Neural cell (in vitro differentiated cells): ENCODE data around the gene RAPGEF2. TPM values are rescaled to one million over a fixed set of nuclear protein-coding genes. Genes with fewer than 3 reads are reported as not detected.

Experiments
- H2AFZ ChIP-seq: fragments of 200-600, 300-800 bp; sonication (generic), shearing (Covaris generic); 2 replicates; pipeline ENCODE4 v1.6.0; 2014; ENCODE audit warnings: low read depth, mild to moderate bottlenecking, antibody characterized with exemption, low read length, moderate library complexity
- H3F3A ChIP-seq: fragments of 200-600 bp; shearing (Covaris generic); 2 replicates; pipeline ENCODE4 v1.6.1; 2016; ENCODE audit warnings: mild to moderate bottlenecking, moderate library complexity, mixed read lengths, antibody characterized with exemption, low read length; ENCODE audit not compliant: insufficient read depth, poor library complexity, severe bottlenecking
- H3K27ac ChIP-seq: fragments of 200-600, 300-800 bp; sonication (generic), shearing (Covaris generic); 2 replicates; pipeline ENCODE4 v1.5.1; 2014; ENCODE audit warnings: mild to moderate bottlenecking, low read length, moderate library complexity
- H3K27me3 ChIP-seq: fragments of 300-800, 200-600 bp; sonication (generic), shearing (Covaris generic); 2 replicates; pipeline ENCODE4 v1.6.0; 2014; ENCODE audit warnings: mild to moderate bottlenecking, low read depth, low read length, moderate library complexity; ENCODE audit not compliant: insufficient read depth
- H3K36me3 ChIP-seq: fragments of 300-800, 200-600 bp; sonication (generic), shearing (Covaris generic); 2 replicates; pipeline ENCODE4 v1.5.1; 2014; ENCODE audit warnings: mild to moderate bottlenecking, antibody characterized with exemption, low read length, moderate library complexity; ENCODE audit not compliant: insufficient read depth
- H3K4me2 ChIP-seq: fragments of 300-800, 200-600 bp; sonication (generic), shearing (Covaris generic); 2 replicates; pipeline ENCODE4 v1.6.0; 2014; ENCODE audit warnings: mild to moderate bottlenecking, low read length
- H3K4me3 ChIP-seq: fragments of 300-800, 200-600 bp; sonication (generic), shearing (Covaris generic); 2 replicates; pipeline ENCODE4 v1.5.1; 2014; ENCODE audit warnings: mild to moderate bottlenecking, low read length, moderate library complexity
- H3K79me2 ChIP-seq: fragments of 200-600 bp; shearing (Covaris generic); replicated peaks from 2 replicates; pipeline ENCODE4 v1.6.0; 2014; ENCODE audit warnings: mild to moderate bottlenecking, low read length, moderate library complexity; ENCODE audit not compliant: insufficient read depth
- H3K9ac ChIP-seq: fragments of 300-800, 200-600 bp; sonication (generic), shearing (Covaris generic); 2 replicates; pipeline ENCODE4 v1.6.1; 2016; ENCODE audit warnings: mild to moderate bottlenecking, low read length, mixed read lengths
- H3K9me2 ChIP-seq: fragments of 200-600 bp; shearing (Covaris generic); 2 replicates; pipeline ENCODE4 v1.6.1; 2016; ENCODE audit warnings: mild to moderate bottlenecking, low read length, mixed read lengths; ENCODE audit not compliant: insufficient read depth
- H3K9me3 ChIP-seq: fragments of 200-600, 300-800 bp; sonication (generic), shearing (Covaris generic); 2 replicates; pipeline ENCODE4 v1.6.1; 2016; ENCODE audit warnings: mild to moderate bottlenecking, mixed run types, low read length, moderate library complexity, mixed read lengths
- H4K20me1 ChIP-seq: fragments of 200-600 bp; shearing (Covaris generic); 2 replicates; pipeline ENCODE4 v1.6.1; 2016; ENCODE audit warnings: mild to moderate bottlenecking, mixed run types; ENCODE audit not compliant: insufficient read depth
- CTCF ChIP-seq: fragments of 450-650 bp; IDR thresholded peaks from 2 replicates; pipeline ENCODE4 v1.5.1; 2014; ENCODE audit warnings: antibody characterized with exemption, mild to moderate bottlenecking, moderate library complexity; ENCODE audit not compliant: poor library complexity, severe bottlenecking
- EP300 ChIP-seq: fragments of 450-650 bp; conservative IDR thresholded peaks from 2 replicates; pipeline ENCODE4 v1.6.1; 2014; ENCODE audit warnings: antibody characterized with exemption, mild to moderate bottlenecking, moderate library complexity; ENCODE audit not compliant: poor library complexity, severe bottlenecking
- EZH2 ChIP-seq: fragments of 200-600, 300-800 bp; shearing (Covaris generic), sonication (generic); IDR thresholded peaks from 2 replicates; pipeline ENCODE4 v1.6.1; 2014; ENCODE audit warnings: antibody characterized with exemption, low read length, borderline replicate concordance, mild to moderate bottlenecking; ENCODE audit not compliant: insufficient read depth, poor library complexity, severe bottlenecking
- MXI1 ChIP-seq: fragments of 450-650 bp; conservative IDR thresholded peaks from 2 replicates; pipeline ENCODE4 v1.6.1; 2014; ENCODE audit warnings: antibody characterized with exemption, mild to moderate bottlenecking; ENCODE audit not compliant: poor library complexity, severe bottlenecking
- POLR2AphosphoS5 ChIP-seq: IDR thresholded peaks from 2 replicates; pipeline ENCODE4 v1.6.1; 2012
- RAD21 ChIP-seq: fragments of 450-650 bp; conservative IDR thresholded peaks from 2 replicates; pipeline ENCODE4 v1.6.1; 2014; ENCODE audit warnings: antibody characterized with exemption, mild to moderate bottlenecking, moderate library complexity
- SMC3 ChIP-seq: fragments of 450-650 bp; conservative IDR thresholded peaks from 2 replicates; pipeline ENCODE4 v1.6.1; 2014; ENCODE audit warnings: antibody characterized with exemption, mild to moderate bottlenecking, moderate library complexity; ENCODE audit not compliant: poor library complexity
- TAF1 ChIP-seq: IDR thresholded peaks from 2 replicates; pipeline ENCODE4 v1.6.1; 2012; ENCODE audit warnings: low read depth
- polyA plus RNA-seq: library from polyadenylated mRNA; depleted of rRNA; stranded (reverse); fragments of >200 nt; gene quantifications from 2 replicates; pipeline ENCODE4 v1.2.3, GENCODE V29; 2014
- TF ChIP-seq, protein P1 (sequence below): IDR thresholded peaks from 2 replicates; pipeline ENCODE4 v1.6.1; 2012; ENCODE audit warnings: borderline replicate concordance

Gene RAPGEF2
- polyA plus RNA-seq, 1 donor from 2014 or later, result 134 TPM

DNA sequence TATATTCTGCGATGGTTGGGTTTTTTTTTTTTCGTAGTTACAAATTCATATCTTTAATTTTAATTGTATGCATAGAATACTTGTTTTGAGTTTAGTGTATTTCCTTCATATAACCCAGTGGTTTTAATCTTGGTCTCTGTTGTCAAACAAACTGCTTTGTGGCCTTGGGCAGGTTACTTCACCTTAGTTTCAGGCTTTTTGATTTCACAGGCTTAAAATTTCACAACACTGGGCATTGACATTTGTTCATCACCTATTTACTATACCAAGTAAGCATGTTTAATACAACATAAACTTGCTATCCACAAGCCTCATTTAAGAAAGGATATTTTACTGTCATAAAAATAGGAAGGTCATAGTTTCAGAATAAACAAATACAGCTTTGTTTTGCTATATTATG lies 14.7 kb downstream of the RAPGEF2 start:
- H3K9me2 ChIP-seq, result no peaks in the 10 kb centered on the region
- no peak for TF ChIP-seq CTCF
- TF ChIP-seq RAD21, result no peak
- no peak for TF ChIP-seq MXI1
- no peak for TF ChIP-seq TAF1
- TF ChIP-seq, protein P1, sequence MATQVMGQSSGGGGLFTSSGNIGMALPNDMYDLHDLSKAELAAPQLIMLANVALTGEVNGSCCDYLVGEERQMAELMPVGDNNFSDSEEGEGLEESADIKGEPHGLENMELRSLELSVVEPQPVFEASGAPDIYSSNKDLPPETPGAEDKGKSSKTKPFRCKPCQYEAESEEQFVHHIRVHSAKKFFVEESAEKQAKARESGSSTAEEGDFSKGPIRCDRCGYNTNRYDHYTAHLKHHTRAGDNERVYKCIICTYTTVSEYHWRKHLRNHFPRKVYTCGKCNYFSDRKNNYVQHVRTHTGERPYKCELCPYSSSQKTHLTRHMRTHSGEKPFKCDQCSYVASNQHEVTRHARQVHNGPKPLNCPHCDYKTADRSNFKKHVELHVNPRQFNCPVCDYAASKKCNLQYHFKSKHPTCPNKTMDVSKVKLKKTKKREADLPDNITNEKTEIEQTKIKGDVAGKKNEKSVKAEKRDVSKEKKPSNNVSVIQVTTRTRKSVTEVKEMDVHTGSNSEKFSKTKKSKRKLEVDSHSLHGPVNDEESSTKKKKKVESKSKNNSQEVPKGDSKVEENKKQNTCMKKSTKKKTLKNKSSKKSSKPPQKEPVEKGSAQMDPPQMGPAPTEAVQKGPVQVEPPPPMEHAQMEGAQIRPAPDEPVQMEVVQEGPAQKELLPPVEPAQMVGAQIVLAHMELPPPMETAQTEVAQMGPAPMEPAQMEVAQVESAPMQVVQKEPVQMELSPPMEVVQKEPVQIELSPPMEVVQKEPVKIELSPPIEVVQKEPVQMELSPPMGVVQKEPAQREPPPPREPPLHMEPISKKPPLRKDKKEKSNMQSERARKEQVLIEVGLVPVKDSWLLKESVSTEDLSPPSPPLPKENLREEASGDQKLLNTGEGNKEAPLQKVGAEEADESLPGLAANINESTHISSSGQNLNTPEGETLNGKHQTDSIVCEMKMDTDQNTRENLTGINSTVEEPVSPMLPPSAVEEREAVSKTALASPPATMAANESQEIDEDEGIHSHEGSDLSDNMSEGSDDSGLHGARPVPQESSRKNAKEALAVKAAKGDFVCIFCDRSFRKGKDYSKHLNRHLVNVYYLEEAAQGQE, result no peak
- no peak for TF ChIP-seq EZH2
- TF ChIP-seq SMC3, result no peak
- TF ChIP-seq POLR2AphosphoS5, result no peak
- no peak for TF ChIP-seq EP300
- no peaks in the 10 kb centered on the region for H3F3A ChIP-seq
- H2AFZ ChIP-seq, result no peak overlapping the region
- H4K20me1 ChIP-seq, result peaks cover 17% of the 10 kb centered on the region
- no peak overlapping the region for H3K4me2 ChIP-seq
- no peaks in the 10 kb centered on the region for H3K27me3 ChIP-seq
- H3K27ac ChIP-seq, result no peak overlapping the region
- H3K36me3 ChIP-seq, result no peaks in the 10 kb centered on the region
- H3K4me3 ChIP-seq, result no peak overlapping the region
- H3K9ac ChIP-seq, result no peak overlapping the region
- peaks cover 98% of the 10 kb centered on the region for H3K79me2 ChIP-seq
- H3K9me3 ChIP-seq, result no peaks in the 10 kb centered on the region

DNA sequence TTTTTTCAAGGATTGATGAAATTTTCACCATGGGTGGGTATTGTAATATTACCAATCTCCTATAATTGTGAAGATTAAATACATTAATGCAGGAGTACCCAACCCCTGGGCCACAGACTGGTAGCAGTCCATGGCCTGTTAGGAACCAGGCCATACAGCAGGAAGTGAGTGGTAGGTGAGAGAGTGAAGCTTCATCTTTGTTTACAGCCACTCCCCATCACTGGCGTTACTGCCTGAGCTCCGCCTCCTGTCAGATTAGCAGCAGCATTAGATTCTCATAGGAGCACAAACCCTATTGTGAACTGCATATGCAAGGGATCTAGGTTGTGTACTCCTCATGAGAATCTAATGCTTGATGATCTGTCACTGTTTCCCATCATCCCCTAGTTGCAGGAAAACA lies 15.1 kb downstream of the RAPGEF2 start:
- Histone ChIP-seq H3K9me3 (no peaks in the 10 kb centered on the region), H3K36me3 (no peaks in the 10 kb centered on the region), H3K9ac (no peak overlapping the region), H3F3A (no peaks in the 10 kb centered on the region), H3K4me3 (no peak overlapping the region), H3K79me2 (peaks cover 98% of the 10 kb centered on the region), H3K27me3 (no peaks in the 10 kb centered on the region), H2AFZ (no peak overlapping the region), H3K27ac (no peak overlapping the region), H3K4me2 (no peak overlapping the region), H3K9me2 (no peaks in the 10 kb centered on the region), H4K20me1 (peaks cover 17% of the 10 kb centered on the region)
- TF ChIP-seq POLR2AphosphoS5 (no peak), EZH2 (no peak), CTCF (no peak), EP300 (no peak), TAF1 (no peak), RAD21 (no peak), SMC3 (no peak), MXI1 (no peak)
- TF ChIP-seq, protein P1, result no peak
